Fibroblast of the conjunctiva (primary cell): ENCODE results near the gene MAPK8IP3.

ENCODE experiments used
- DNase-seq: peaks from one replicate; pipeline ENCODE4 v3.0.0-alpha.2; 2010; ENCODE audit warnings: low read depth

Gene MAPK8IP3

GRCh38 chr16:1762196-1762878 lies 56.3 kb downstream of the MAPK8IP3 start:
- DNase-seq, result no peak

- no peak for DNase-seq
These were observed 57.0 kb downstream of the MAPK8IP3 start for GRCh38 chr16:1762879-1763520.

GRCh38 chr16:1763521-1764511 lies 57.8 kb downstream of the MAPK8IP3 start:
- DNase-seq, result no peak

GRCh38 chr16:1764971-1765370 lies 59.0 kb downstream of the MAPK8IP3 start:
- DNase-seq, result no peak

- DNase-seq, result no peak
These were observed 59.8 kb downstream of the MAPK8IP3 start for GRCh38 chr16:1765826-1766225.

GRCh38 chr16:1766231-1766630 lies 60.2 kb downstream of the MAPK8IP3 start:
- DNase-seq, result no peak

- no peak for DNase-seq
These were observed 60.7 kb downstream of the MAPK8IP3 start for GRCh38 chr16:1766701-1767100.

- DNase-seq, result no peak
These were observed 61.4 kb downstream of the MAPK8IP3 start for GRCh38 chr16:1767116-1767994.

GRCh38 chr16:1768061-1768766 lies 62.2 kb downstream of the MAPK8IP3 start:
- no peak for DNase-seq

GRCh38 chr16:1768767-1769401 lies 62.9 kb downstream of the MAPK8IP3 start:
- no peak for DNase-seq

GRCh38 chr16:1769402-1770300 lies 63.7 kb downstream of the MAPK8IP3 start:
- no peak for DNase-seq

- peak; percentile 23 for DNase-seq
These were observed 64.6 kb downstream of the MAPK8IP3 start for GRCh38 chr16:1770328-1771187.

GRCh38 chr16:1771188-1771863 lies 65.3 kb downstream of the MAPK8IP3 start, which contains the start of gene NME3:
TSS of gene NME3 (minus strand) at chr16:1771543. CDS start at chr16:1771534, 9 bp downstream.
- DNase-seq, result no peak

- no peak for DNase-seq
These were observed 65.9 kb downstream of the MAPK8IP3 start for GRCh38 chr16:1771864-1772361.

GRCh38 chr16:1772362-1772907 lies 66.4 kb downstream of the MAPK8IP3 start, which contains the start of gene EME2:
TSS of gene EME2 (plus strand) at chr16:1772810. CDS start at chr16:1773228, 418 bp downstream.
- DNase-seq, result no peak

GRCh38 chr16:1772908-1773702 lies 67.1 kb downstream of the MAPK8IP3 start, which contains the start of gene MRPS34:
TSS of gene MRPS34 (minus strand) at chr16:1773134. CDS start at chr16:1773119, 15 bp downstream.
- peak; percentile 37 for DNase-seq
